HG02973 (cell line): ENCODE results near the gene LIN54.
A peak's percentile ranks its signal among the peaks of the same experiment; 100 is the strongest.
"Not testable (repeated sequence)": the region's sequence is repeated elsewhere in the genome, so short reads cannot be mapped to it uniquely, and the experiment has no call there.

Source experiments
- ATAC-seq: cut with Tn5 transposase; IDR thresholded peaks from one replicate; pipeline ENCODE4 v1.9.1; 2021; ENCODE audit warnings: moderate library complexity; ENCODE audit not compliant: unreplicated experiment

Gene LIN54

GRCh38 chr4:83010522-83011318 lies at the start of gene LIN54:
TSS of gene LIN54 (minus strand) at chr4:83010823. CDS start at chr4:82984844, 25,979 bp downstream.
- peak; percentile 33 for ATAC-seq

GRCh38 chr4:83054928-83055327 lies 44.3 kb upstream of the LIN54 start:
- ATAC-seq, result no peak

- ATAC-seq, result not testable (repeated sequence)
These were observed 38.2 kb upstream of the LIN54 start for GRCh38 chr4:83048781-83049180.

DNA sequence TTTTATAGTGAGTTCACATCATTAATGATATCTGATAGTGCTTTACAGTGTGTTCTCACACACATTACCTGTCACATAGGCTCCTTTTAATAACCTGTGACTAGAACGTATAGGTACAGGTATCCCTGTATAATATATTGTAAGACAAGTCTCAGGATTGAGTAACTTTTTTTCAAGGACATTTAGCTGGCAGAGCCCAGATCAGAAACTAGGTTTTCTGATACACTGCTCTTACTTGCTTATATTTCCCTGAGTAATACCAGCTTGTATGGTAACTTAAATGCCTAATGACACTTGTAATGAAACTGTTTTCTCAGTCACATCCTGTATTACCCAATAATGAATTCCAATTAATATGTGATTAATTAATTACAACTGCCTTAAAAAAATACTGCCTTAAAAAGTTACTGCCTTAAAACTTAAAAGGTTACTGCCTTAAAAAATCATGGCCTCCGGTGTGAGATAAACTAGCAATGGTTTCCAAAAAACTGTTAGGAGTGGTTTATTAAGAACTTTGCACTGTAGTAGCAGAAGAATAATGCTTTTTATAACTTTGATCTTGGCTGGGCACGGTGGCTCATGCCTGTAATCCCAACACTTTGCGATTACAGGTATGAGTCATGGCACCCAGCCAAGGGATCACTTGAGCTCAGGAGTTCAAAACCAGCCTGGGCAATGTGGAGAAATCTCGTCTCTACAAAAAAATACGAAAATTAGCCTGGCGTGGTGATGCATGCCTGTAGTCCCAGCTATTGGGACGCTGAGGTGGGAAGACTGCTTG lies 36.3 kb upstream of the LIN54 start:
- no peak for ATAC-seq

DNA sequence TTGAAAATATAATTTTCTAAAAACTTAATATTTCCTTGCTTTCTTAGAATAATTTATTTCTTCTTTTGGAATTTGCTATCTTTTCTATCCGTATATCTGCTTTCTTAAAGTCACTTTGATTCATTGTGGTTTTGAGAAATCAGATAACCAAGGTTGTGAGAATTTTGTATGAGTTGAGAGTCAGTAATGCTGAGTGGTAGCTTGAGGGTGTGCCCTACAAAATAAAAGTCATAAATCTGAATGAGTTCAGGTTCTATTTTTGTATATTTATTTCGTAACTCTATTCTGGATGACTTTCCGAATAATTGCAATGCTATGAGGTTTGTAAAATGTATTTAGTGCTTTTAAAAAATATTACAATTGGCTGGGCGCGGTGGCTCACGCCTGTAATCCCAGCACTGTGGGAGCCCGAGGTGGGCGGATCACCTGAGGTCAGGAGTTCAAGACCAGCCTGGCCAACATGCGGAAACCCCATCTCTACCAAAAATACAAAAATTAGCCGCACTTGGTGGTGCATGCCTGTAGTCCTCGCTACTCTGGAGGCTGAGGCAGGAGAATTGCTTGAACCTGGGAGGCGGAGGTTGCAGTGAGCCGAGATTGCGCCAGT lies 33.3 kb upstream of the LIN54 start:
- ATAC-seq, result no peak

DNA sequence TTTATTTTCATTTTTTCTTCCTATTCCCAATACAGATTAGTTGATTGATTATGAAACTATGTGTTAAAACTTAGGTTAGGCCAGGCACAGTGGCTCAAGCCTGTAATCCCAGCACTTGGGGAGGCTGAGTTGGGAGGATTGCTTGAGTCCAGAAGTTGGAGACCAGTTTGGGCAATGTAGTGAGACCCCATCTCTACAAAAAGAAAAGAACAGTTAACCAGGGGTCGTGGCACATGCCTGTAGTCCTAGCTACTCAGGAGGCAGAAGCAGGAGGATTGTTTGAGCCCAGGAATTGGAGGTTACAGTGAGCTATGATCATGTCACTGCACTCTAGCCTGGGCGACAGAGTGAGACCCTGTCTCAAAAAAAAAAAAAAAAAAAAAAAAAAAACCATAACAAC lies 32.5 kb upstream of the LIN54 start:
- not testable (repeated sequence) for ATAC-seq

- ATAC-seq, result no peak
These were observed 29.6 kb upstream of the LIN54 start for GRCh38 chr4:83040269-83040668.

DNA sequence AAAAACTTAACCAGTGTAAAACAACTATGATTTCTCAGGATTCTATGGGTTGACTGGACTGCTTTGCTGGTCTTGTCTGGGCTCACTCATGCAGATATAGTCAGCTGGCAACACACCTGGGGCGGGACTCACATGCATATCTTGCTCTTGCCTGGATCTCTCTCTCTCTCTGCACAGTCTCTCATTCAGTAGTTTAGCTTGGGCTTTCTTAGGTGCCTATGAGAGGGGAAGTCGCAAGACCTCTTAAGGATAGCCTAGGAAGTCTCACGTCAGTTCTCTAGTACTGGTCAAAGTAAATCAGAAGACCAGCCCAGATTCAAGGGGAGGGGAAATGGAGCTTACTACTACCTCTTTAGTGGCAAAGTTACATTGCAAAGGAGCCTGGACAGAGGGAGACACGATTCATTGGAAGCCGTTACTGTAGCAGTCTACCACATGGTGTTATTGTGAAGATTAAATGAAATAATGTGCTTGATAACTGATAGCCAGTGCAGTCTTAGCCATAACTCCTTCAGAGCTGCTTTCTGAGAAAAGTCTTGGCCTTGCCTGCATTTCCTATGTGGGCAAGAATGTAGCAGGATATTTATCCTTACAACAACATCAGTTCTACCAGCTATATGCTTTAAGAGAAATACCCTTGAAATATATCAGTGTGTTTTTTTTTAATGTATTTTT lies 26.5 kb upstream of the LIN54 start:
- no peak for ATAC-seq

- ATAC-seq, result peak; percentile 96
These were observed 24.2 kb upstream of the LIN54 start, which contains the start of gene COPS4 for GRCh38 chr4:83034630-83035494. TSS of gene COPS4 (plus strand) at chr4:83035183. CDS start at chr4:83035225, 42 bp downstream.

- no peak for ATAC-seq
These were observed 19.1 kb upstream of the LIN54 start for GRCh38 chr4:83029688-83030087.

DNA sequence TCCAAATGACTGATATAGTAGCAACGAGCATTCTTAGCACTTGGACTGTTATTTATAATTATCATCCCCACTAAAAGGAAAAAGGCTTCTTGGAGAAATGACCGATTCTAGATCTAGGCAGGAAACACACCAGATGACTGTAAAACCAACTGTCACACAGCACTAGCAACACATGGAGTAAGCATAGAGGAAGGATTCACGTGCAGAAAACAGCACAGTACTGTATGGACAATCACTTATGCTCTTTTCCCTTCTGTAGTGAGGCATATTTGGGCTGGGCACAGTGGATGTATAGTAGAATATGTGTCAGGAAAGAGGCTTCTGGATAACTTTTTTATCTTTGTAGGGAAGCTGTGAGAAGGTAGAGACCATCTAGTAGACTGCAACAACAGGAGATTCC lies 18.4 kb upstream of the LIN54 start:
- ATAC-seq, result no peak

DNA sequence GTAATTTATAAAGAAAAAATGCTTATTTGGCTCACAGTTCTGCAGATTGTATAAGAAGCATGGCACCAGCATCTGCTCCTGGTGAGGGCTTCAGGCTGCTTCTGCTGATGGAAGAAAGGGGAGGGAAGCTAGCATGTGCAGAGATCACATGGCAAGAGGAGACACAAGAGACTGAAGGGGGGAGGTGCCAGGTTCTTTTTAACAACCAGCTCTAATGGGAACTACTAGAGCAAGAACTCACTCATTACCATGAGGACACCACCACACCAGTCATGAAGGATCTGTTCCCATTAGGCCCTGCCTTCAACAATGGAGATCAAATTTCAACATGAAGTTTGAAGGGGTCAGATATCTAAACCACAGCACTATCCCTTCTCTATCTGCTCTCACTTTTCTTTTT lies 14.9 kb upstream of the LIN54 start:
- ATAC-seq, result no peak

- no peak for ATAC-seq
These were observed 13.6 kb upstream of the LIN54 start for GRCh38 chr4:83024233-83024632.

DNA sequence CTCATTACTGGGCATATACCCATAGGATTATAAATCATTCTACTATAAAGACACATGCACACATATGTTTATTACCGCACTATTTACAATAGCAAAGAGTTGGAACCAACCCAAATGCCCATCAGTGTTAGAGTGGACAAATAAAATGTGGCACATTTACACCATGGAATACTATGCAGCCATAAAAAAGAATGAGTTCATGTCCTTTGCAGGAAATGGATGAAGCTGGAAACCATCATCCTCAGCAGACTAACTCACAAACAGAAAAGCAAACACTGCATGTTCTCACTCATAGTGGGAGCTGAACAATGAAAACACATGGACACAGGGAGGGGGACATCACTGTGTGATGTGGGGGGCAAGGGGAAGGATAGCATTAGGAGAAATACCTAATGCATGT lies 13.0 kb upstream of the LIN54 start:
- ATAC-seq, result not testable (repeated sequence)

DNA sequence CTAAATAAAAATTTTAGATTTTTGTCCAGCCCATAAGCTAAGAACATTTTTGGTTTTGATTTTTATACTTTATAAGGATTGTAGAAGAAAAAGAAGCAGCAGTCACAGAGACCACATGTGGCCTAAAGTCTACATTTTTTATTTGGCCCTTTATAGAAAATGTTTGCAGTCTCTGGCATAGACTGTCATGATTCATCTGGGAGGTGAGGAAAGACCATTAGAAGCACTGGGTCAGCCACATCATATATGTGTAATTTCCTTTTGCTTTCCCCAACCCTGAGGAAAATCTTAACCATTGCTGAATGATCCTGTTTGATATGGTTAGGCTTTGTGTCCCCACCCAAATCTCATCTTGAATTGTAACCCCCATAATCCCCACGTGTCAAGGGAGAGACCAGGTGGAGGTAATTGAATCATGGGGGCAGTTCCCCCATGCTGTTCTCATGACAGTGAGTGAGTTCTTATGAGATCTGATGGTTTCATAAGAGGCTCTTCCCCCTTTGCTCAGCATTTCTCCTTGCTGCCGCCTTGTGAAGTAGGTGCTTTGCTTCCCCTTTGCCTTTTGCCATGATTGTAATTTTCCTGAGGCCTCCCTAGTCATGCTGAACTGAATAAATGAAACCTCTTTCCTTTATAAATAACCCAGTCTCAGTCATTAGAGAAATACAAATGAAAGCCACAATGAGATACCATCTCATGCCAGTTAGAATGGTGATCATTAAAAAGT lies 12.3 kb upstream of the LIN54 start:
- no peak for ATAC-seq

DNA sequence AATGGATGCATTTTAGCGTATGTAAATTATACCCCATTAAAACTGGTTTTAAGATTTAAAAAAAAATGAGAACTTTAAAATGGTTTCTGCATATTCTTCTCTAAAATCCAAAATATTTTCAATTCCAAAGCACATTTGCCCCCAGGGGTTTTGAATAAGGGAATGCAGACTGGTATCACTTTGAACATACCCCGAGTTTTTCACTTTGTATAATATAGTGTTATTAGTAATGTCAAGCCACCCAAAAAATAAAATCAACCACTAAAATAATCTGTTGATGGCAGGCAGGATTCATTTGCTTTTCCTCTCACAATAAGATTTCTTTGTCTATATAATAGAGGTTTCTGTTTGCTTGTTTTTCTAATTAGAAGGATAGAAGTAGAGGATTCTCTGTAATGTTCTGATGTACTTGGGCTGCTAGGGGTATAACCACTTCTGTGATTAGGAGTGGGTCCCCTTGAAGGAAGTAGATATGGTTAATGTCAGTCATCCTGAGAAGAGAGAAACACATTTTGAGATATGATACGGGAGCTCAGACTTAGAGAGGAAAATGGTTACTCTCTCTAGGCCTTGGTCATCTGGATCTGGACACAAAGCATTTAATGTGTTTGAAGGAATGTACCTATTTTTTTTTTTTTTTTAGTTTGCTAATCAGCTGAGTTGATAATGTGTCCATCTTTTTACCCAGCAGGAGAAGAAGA lies 9.3 kb upstream of the LIN54 start:
- peak; percentile 81 for ATAC-seq

- ATAC-seq, result no peak
These were observed 3.3 kb upstream of the LIN54 start for GRCh38 chr4:83013902-83014301.

DNA sequence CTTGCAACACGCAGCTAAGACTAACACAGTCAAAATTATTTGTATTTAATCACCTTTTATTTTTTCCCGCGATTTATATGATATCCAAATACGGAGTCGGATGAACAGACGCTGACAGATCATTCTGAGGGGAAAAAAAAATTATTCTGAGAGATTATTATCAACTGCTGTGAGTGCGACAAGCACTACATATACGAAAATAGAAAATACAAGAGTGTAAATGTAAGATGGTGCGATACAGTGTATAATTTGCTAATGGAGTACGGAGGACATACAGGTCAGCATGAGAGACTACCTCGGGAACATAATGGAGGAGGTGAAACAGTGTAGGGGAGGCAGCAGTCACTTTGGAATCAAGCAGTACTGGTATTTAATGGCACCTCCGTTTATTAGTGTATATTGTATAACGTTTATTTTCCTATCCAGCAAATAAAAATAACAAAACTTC lies 2.8 kb upstream of the LIN54 start:
- ATAC-seq, result no peak
